KOPT-K1 (cell line): ENCODE data around the gene FAAP100.

Source experiments
- H3K27ac ChIP-seq: fragments of 200-600 bp; sonication (generic); 2 replicates; pipeline ENCODE4 v1.5.1; 2016; ENCODE audit warnings: antibody characterized with exemption, mild to moderate bottlenecking, low read depth, low read length; ENCODE audit not compliant: poor library complexity, severe bottlenecking
- H3K36me3 ChIP-seq: fragments of 200-600 bp; sonication (generic); 2 replicates; pipeline ENCODE4 v1.5.1; 2017; ENCODE audit warnings: antibody characterized with exemption, mild to moderate bottlenecking, low read length, moderate library complexity; ENCODE audit not compliant: insufficient read depth
- H3K9me3 ChIP-seq: fragments of 200-600 bp; sonication (generic); 2 replicates; pipeline ENCODE4 v1.5.1; 2017; ENCODE audit warnings: antibody characterized with exemption, low read length, mild to moderate bottlenecking; ENCODE audit not compliant: insufficient read depth, poor library complexity, severe bottlenecking

The FAAP100 gene

DNA sequence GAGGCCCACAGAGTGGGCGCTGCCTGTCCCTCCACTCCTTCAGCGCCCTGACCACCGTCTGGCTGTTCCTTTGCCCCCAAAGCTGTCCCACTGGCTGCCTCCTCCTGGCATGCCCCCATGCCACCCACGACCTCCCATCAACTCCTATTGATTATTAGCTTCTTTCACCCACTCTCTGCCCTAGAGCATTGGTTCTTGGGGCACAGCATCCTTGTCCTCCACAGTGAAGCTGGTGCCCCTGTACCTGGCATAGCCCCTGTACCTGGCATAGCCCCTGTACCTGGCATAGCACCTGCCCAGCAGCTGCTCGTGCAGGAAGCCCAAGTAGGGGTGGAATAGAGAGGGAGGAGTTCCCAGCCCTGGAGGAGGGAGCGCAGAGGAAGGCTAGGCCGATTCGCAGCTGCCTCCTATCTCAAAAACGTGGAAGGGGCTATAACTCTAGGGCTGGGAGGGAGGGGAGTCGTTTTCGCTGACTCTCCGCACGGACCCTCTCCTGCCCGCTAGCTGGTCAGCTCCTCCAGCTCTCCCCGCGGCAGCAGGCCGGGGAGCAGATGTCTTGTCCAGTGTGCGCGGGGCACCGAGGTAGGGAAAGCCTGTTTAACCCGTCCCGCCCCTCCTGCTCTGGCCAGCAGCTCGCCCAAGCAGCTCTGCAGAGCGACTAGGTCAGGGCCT, 33.9 kb downstream of the FAAP100 start:
- Histone ChIP-seq H3K9me3 (no peaks in the 10 kb centered on the region), H3K36me3 (no peaks in the 10 kb centered on the region), H3K27ac (no peak overlapping the region)

DNA sequence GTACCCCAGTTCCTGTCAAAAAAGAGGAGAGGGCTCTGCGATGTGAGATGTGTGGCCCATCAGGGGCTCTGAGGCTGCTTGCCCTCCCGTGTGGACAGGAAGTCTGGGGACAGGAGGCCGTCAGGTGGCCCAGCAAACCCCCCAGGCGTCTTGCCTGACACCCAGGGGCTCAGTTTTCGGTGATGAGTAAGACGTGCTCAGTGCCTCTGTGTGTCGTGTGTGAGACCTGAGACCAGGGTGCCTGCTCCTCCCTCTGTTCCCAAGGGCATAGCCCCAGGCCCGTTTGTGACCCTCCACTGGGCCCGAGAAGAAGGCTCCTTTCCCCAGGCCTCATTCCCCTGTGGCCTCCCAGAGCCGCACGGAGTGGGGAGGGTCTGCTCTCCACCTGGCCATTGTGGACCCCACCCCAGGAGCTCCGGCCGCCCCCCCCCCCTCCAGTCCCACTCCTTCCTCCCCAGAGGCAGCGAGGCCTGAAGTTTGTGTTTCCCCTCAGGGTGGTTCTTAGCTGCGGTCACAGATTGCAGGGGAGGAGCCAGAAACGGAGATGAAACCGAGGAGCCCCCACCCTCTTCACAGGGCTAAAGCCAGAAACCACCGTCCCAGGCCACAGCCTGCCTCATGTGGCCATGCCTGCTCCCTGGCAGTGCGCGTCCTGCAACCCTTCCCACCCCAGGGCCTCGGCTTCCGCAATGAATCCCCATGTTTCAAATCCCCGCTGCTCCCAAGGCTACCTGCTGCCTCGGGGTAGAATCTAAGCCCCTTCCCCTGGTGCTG, 34.6 kb downstream of the FAAP100 start:
- H3K27ac ChIP-seq, result no peak overlapping the region

DNA sequence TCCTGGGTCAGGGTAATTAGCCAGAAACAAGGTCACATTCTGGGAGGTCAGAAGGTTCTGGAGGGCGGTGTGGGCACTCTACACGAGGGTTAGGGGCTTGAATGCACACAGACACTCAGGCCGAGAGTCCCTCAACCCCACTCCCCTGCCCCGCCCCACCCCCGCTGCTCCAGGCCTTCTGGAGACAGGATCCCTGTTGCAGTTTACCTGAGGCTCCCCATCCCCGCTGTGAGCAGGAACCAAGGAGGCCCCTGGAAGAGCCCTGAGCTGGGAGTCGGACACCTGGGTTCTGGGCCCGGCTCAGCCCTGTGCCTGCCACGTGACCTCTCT, 35.2 kb downstream of the FAAP100 start:
- Histone ChIP-seq H3K27ac (no peak overlapping the region), H3K9me3 (no peaks in the 10 kb centered on the region), H3K36me3 (peaks cover 5% of the 10 kb centered on the region)

More for the DNA sequence above, 34.6 kb downstream of the FAAP100 start:
- Histone ChIP-seq H3K9me3 (no peaks in the 10 kb centered on the region), H3K36me3 (no peaks in the 10 kb centered on the region)

DNA sequence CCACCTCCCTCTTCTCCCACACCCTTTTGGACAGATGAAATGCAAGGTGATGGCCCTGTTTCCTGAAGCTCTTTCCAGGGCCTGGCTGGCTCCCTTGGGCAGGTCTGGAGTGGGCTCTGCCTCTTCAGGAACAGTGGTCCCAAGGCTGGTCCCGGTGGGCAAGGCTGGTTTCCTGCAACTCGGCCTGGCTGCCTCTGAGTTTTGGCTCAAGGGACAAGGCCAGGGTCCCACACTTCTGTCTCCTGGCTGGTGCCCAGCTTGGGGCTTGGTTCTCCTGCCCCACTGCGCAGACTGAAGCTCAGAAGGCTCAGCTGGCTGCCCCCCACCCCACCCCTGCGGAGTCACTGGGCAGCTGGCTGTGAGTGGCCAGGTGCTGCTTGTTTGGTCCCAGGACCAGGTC, 35.7 kb downstream of the FAAP100 start:
- peaks cover 11% of the 10 kb centered on the region for H3K36me3 ChIP-seq
- H3K9me3 ChIP-seq, result no peaks in the 10 kb centered on the region
- H3K27ac ChIP-seq, result no peak overlapping the region

DNA sequence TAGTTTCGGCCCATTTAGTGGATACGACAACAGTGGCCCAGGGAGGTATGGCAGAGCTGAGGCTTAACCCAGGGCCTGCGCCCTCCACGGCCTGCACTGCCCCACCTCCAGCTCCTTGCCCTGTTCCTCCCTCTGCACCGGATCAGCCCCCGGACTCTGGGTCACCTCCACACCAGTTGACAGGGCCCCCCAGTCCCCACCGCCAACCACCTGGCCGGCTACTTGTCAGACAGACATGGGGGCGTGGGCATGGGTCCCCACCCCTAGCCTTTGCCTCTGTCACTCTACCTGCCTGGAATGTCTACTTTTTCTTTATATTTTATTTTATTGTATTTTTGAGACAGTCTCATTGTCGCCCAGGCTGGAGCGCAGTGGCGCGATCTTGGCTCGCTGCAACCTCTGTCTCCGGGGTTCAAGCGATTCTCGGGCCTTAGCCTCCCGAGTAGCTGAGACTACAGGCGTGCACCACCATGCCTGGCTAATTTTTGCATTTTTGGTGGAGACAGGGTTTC, 36.6 kb downstream of the FAAP100 start:
- H3K9me3 ChIP-seq, result peaks cover 7% of the 10 kb centered on the region
- H3K36me3 ChIP-seq, result peaks cover 19% of the 10 kb centered on the region
- H3K27ac ChIP-seq, result no peak overlapping the region

DNA sequence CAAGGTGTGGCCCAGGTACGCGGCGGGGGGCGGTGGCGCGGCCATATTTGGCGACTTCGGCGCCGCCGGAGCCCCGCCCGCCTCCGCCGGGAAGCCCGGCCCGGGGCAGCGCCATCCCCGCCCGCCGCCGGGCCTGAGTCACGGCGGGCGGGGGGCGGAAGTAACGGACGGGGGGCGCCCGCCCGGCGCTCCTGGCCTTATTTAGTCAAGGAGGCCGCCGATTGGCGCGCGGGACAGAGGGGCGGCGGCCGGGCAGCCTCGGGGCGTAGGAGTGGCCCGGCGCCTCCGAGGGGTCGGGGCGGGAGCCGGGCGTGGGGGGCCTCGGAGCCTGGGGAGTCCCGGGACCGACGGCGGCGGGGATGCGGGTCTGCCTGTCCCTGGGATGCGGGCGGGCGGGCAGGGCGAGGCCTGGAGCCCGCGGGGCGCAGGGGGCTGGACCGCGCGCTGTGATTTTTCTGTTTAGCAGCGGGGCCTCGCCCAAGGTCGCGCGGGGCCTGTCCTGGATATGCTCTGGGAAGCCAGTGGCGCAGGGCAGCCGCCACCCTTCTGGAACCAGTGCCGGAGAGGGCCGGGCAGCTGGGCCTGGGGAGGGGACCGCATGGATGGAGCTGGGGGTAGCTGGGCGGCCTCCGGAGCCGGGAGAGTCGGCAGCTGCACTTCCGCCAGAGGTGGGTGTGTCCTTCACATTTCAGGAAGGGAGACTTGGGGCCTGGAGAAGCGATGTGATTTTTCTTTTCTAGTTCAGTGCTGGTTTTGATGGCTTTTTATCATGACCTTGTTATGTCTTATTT, 37.2 kb downstream of the FAAP100 start:
- H3K9me3 ChIP-seq, result peaks cover 7% of the 10 kb centered on the region
- H3K36me3 ChIP-seq, result peaks cover 26% of the 10 kb centered on the region
- H3K27ac ChIP-seq, result peak overlapping the region; percentile 87

DNA sequence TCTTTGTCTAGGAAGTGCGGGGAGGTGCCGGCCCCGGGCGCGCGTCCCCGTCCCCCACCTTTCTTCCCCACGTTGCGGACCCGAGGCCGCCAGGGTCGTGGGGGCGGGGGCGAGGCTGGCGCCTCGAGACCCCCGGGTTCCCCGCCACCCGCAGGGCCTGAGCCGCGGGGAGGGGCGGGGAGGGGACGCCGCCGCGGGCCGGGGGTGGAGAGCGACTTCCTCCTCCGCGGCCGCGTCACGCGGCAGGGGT, 37.7 kb downstream of the FAAP100 start:
- H3K27ac ChIP-seq, result peak overlapping the region; percentile 87
- H3K9me3 ChIP-seq, result peaks cover 7% of the 10 kb centered on the region
- peaks cover 31% of the 10 kb centered on the region for H3K36me3 ChIP-seq

DNA sequence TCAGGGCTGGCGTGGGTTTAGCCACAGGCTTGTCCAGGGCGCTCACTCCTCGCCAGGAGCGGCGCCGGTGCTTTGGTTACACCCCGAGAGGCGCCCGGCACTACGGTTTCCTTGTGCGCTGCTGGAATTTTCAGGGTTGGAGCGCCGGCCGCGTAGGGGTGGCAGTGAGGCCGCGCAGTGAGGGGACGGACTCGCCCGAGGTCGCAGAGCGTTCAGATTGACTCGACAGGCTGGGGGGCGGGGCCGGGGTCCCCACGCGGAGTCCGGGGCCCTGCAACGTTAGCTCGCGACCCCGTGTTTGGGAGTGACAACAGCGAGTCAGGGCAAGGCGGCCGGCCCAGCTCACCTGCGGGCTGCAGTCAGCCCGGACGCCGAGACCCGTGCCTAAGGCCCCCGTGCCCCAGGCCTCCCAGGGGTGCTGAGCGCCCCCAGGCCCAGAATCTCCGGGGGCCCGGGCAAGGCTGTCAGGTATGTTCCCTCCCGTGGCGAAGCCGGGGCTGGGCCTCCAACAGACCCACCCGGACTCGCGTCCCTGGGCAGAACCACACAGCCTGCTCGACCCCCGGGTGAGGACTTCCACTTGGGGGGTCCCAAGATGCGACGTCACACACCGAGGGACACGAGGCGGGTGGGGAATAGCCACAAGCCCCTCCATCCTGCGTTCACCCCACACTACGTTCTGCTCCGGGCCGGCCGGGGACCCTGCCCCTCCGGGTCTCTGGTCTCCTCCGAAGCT, 38.2 kb downstream of the FAAP100 start:
- peaks cover 36% of the 10 kb centered on the region for H3K36me3 ChIP-seq
- H3K9me3 ChIP-seq, result peaks cover 7% of the 10 kb centered on the region
- peak overlapping the region; percentile 87 for H3K27ac ChIP-seq

DNA sequence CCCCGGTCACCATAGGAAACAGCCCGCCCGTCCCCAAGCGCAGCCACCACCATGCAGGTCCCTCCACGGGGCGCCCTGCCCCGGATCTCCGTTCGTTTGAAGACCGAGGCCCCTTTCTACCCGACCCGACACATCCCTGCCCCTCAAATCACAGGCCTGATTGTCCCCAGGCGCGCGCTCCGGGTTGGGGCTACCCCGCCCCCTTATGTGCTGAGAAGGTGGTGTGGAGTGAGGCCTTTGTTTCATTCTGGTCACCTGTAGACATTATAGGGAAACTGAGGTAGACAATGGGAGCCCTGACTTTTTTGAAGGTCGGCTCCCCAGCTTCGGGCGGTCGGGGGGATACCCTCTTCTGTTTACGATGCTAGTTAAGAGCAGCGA, 38.8 kb downstream of the FAAP100 start:
- H3K36me3 ChIP-seq, result peaks cover 41% of the 10 kb centered on the region
- H3K9me3 ChIP-seq, result peaks cover 7% of the 10 kb centered on the region
- peak overlapping the region; percentile 87 for H3K27ac ChIP-seq

DNA sequence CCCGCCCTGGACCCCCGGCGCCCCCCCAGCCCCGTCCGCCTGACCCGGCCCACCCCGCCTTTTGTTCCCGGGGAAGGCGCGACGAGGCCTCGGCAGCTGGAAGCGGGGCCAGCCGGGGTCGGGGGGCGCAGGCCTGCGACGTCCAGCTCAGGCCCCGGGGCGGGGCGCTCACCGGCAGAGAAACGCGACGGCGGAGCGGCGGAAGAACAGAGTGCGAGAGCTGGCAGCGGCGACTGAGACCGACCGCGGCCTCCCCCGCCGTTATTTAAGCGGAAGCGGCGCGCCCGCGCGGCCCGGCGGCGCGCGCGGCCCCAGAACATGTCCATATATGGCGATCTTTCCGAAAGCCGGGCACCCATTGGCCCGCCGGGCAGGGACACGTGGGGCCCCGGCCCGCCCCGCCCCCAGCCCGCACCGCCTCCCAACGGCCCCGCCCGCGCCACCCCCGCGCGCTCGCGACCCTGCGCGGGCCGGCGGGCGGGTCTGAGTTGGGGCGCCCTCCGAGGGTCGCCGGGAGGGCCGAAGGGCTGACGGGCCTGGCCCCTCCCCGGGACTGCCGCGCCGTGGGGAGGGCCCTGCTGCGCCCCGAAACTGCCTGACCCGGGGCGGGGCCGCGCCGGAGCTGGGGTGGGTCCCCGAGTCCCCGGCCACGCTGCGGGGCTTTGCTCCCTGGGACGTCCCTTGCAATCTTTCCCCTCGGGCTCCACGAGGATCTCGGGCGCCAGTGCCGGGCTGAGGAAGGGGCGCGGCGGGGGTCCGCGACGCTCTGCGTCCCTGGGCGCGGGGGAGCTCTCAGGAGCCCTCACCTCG, 39.4 kb downstream of the FAAP100 start, which contains the start of gene ACTG1:
TSS of gene ACTG1 (minus strand) at position 238 of the 810 bp plus-strand sequence. CDS start 445 bp downstream, outside the sequence.
- Histone ChIP-seq H3K36me3 (peaks cover 42% of the 10 kb centered on the region), H3K27ac (peak within 1 kb of the TSS; percentile 87), H3K9me3 (peaks cover 7% of the 10 kb centered on the region)

DNA sequence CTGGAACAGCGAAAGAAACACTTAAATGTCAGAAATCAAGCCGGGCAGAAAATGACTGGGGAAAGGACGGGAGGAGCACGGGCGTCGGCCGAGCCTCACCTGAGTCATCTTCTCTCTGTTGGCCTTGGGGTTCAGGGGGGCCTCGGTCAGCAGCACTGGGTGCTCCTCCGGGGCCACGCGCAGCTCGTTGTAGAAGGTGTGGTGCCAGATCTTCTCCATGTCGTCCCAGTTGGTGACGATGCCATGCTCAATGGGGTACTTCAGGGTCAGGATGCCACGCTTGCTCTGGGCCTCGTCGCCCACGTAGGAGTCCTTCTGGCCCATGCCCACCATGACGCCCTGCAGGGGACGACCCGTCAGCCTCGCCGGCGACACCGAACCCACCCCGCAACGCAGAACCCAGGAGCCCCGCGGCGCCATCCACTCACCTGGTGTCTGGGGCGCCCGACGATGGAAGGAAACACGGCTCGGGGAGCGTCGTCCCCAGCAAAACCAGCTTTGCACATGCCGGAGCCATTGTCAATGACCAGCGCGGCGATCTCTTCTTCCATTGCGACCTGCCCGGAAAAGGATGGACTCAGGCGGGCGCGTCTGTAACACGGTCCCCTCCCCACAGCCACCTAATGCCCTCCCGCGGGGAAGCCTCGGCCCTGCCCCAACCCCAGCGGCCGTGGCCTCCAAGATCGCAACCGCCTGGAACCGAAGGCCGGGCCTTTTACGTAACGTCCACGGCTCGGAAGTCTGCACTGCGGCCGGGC, 40.2 kb downstream of the FAAP100 start:
- Histone ChIP-seq H3K36me3 (peaks cover 42% of the 10 kb centered on the region), H3K9me3 (peaks cover 7% of the 10 kb centered on the region), H3K27ac (peak overlapping the region; percentile 72)

DNA sequence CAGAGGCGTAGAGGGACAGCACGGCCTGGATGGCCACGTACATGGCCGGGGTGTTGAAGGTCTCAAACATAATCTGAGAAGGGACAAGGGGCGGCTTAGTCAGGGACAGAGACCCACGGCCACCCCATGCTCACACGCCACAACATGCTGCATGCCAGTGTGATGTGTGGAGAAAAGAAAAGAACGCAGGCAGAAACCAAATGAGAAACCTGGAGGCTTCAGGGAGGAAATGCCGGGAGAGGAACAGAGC, 40.7 kb downstream of the FAAP100 start:
- Histone ChIP-seq H3K36me3 (peaks cover 42% of the 10 kb centered on the region), H3K27ac (peak overlapping the region; percentile 72), H3K9me3 (peaks cover 7% of the 10 kb centered on the region)

DNA sequence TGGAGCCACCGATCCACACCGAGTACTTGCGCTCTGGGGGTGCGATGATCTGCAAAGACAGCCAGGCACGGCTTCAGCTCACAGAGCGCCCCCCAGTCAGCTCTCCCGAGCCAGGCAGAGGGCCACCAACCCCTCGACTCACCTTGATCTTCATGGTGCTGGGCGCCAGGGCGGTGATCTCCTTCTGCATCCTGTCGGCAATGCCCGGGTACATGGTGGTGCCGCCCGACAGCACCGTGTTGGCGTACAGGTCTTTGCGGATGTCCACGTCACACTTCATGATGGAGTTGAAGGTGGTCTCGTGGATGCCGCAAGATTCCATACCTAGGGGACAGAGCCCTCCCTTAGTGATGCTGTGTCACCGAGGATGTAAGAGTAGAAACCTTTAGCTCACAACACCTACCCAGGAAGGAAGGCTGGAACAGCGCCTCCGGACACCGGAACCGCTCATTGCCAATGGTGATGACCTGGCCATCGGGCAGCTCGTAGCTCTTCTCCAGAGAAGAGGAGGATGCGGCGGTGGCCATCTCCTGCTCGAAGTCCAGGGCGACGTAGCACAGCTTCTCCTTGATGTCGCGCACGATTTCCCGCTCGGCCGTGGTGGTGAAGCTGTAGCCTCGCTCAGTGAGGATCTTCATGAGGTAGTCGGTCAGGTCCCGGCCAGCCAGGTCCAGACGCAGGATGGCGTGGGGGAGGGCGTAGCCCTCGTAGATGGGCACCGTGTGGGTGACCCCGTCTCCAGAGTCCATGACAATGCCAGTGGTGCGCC, 41.2 kb downstream of the FAAP100 start:
- peaks cover 7% of the 10 kb centered on the region for H3K9me3 ChIP-seq
- H3K27ac ChIP-seq, result peak overlapping the region; percentile 72
- peaks cover 42% of the 10 kb centered on the region for H3K36me3 ChIP-seq
